ENCODE data around the gene MVB12B. TPM values are rescaled to one million over a fixed set of nuclear protein-coding genes. Genes with fewer than 3 reads are reported as not detected.

MVB12B gene
- total RNA-seq, 1 experiment from 2014 or later, result 5.7 TPM

- no peak overlapping the region for H3K27ac Mint-ChIP-seq
- no peak for ATAC-seq
- H3K36me3 Mint-ChIP-seq, result no peaks in the 10 kb centered on the region
- H3K9me3 Mint-ChIP-seq, result no peaks in the 10 kb centered on the region
- H3K4me1 Mint-ChIP-seq, result peaks cover 8% of the 10 kb centered on the region
- no peak for DNase-seq (ENCODE audit: low spot score)
- ChIA-PET POLR2A (no interaction called here), CTCF (interaction anchor here (0.5 to 2.6 kb wide), 3 partner anchors 25 to 119 kb away, joined by 3 to 7 read pairs (median 6); no protein-coding TSS in a partner anchor)
- H3K27me3 Mint-ChIP-seq (ENCODE audit: low read depth), result no peaks in the 10 kb centered on the region
- TF ChIP-seq, protein P1, sequence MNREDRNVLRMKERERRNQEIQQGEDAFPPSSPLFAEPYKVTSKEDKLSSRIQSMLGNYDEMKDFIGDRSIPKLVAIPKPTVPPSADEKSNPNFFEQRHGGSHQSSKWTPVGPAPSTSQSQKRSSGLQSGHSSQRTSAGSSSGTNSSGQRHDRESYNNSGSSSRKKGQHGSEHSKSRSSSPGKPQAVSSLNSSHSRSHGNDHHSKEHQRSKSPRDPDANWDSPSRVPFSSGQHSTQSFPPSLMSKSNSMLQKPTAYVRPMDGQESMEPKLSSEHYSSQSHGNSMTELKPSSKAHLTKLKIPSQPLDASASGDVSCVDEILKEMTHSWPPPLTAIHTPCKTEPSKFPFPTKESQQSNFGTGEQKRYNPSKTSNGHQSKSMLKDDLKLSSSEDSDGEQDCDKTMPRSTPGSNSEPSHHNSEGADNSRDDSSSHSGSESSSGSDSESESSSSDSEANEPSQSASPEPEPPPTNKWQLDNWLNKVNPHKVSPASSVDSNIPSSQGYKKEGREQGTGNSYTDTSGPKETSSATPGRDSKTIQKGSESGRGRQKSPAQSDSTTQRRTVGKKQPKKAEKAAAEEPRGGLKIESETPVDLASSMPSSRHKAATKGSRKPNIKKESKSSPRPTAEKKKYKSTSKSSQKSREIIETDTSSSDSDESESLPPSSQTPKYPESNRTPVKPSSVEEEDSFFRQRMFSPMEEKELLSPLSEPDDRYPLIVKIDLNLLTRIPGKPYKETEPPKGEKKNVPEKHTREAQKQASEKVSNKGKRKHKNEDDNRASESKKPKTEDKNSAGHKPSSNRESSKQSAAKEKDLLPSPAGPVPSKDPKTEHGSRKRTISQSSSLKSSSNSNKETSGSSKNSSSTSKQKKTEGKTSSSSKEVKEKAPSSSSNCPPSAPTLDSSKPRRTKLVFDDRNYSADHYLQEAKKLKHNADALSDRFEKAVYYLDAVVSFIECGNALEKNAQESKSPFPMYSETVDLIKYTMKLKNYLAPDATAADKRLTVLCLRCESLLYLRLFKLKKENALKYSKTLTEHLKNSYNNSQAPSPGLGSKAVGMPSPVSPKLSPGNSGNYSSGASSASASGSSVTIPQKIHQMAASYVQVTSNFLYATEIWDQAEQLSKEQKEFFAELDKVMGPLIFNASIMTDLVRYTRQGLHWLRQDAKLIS (CRISPR knock-in tag; IDR thresholded peaks at IDR 0.05; ENCODE audit: borderline replicate concordance), result no peak
- TF ChIP-seq OVOL2 (CRISPR knock-in tag; IDR thresholded peaks at IDR 0.05; ENCODE audit: borderline replicate concordance) (no peak), RORB (CRISPR knock-in tag; IDR thresholded peaks at IDR 0.05) (no peak), ATF1 (CRISPR knock-in tag; IDR thresholded peaks at IDR 0.05) (no peak), ZNF138 (CRISPR knock-in tag; conservative IDR thresholded peaks at IDR 0.05) (no peak), NR1H2 (CRISPR knock-in tag; IDR thresholded peaks at IDR 0.05) (no peak), MXD4 (CRISPR knock-in tag; IDR thresholded peaks at IDR 0.05; ENCODE audit: borderline replicate concordance) (no peak), TP53 (CRISPR knock-in tag; IDR thresholded peaks at IDR 0.05) (no peak), E2F5 (CRISPR knock-in tag; IDR thresholded peaks at IDR 0.05) (no peak), ZNF671 (CRISPR knock-in tag; IDR thresholded peaks at IDR 0.05) (no peak), ZNF423 (CRISPR knock-in tag; IDR thresholded peaks at IDR 0.05) (no peak), CREB1 (CRISPR knock-in tag; IDR thresholded peaks at IDR 0.05) (no peak)
- TF ChIP-seq, protein P2, sequence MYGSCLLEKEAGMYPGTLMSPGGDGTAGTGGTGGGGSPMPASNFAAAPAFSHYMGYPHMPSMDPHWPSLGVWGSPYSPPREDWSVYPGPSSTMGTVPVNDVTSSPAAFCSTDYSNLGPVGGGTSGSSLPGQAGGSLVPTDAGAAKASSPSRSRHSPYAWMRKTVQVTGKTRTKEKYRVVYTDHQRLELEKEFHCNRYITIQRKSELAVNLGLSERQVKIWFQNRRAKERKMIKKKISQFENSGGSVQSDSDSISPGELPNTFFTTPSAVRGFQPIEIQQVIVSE (CRISPR knock-in tag; IDR thresholded peaks at IDR 0.05; ENCODE audit: borderline replicate concordance), result no peak
- TF ChIP-seq, protein P3, sequence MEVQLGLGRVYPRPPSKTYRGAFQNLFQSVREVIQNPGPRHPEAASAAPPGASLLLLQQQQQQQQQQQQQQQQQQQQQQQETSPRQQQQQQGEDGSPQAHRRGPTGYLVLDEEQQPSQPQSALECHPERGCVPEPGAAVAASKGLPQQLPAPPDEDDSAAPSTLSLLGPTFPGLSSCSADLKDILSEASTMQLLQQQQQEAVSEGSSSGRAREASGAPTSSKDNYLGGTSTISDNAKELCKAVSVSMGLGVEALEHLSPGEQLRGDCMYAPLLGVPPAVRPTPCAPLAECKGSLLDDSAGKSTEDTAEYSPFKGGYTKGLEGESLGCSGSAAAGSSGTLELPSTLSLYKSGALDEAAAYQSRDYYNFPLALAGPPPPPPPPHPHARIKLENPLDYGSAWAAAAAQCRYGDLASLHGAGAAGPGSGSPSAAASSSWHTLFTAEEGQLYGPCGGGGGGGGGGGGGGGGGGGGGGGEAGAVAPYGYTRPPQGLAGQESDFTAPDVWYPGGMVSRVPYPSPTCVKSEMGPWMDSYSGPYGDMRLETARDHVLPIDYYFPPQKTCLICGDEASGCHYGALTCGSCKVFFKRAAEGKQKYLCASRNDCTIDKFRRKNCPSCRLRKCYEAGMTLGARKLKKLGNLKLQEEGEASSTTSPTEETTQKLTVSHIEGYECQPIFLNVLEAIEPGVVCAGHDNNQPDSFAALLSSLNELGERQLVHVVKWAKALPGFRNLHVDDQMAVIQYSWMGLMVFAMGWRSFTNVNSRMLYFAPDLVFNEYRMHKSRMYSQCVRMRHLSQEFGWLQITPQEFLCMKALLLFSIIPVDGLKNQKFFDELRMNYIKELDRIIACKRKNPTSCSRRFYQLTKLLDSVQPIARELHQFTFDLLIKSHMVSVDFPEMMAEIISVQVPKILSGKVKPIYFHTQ (CRISPR knock-in tag; IDR thresholded peaks at IDR 0.05), result no peak
- TF ChIP-seq, protein P4, sequence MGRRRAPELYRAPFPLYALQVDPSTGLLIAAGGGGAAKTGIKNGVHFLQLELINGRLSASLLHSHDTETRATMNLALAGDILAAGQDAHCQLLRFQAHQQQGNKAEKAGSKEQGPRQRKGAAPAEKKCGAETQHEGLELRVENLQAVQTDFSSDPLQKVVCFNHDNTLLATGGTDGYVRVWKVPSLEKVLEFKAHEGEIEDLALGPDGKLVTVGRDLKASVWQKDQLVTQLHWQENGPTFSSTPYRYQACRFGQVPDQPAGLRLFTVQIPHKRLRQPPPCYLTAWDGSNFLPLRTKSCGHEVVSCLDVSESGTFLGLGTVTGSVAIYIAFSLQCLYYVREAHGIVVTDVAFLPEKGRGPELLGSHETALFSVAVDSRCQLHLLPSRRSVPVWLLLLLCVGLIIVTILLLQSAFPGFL (CRISPR knock-in tag; IDR thresholded peaks at IDR 0.05; ENCODE audit: borderline replicate concordance), result no peak
- TF ChIP-seq, protein P5, sequence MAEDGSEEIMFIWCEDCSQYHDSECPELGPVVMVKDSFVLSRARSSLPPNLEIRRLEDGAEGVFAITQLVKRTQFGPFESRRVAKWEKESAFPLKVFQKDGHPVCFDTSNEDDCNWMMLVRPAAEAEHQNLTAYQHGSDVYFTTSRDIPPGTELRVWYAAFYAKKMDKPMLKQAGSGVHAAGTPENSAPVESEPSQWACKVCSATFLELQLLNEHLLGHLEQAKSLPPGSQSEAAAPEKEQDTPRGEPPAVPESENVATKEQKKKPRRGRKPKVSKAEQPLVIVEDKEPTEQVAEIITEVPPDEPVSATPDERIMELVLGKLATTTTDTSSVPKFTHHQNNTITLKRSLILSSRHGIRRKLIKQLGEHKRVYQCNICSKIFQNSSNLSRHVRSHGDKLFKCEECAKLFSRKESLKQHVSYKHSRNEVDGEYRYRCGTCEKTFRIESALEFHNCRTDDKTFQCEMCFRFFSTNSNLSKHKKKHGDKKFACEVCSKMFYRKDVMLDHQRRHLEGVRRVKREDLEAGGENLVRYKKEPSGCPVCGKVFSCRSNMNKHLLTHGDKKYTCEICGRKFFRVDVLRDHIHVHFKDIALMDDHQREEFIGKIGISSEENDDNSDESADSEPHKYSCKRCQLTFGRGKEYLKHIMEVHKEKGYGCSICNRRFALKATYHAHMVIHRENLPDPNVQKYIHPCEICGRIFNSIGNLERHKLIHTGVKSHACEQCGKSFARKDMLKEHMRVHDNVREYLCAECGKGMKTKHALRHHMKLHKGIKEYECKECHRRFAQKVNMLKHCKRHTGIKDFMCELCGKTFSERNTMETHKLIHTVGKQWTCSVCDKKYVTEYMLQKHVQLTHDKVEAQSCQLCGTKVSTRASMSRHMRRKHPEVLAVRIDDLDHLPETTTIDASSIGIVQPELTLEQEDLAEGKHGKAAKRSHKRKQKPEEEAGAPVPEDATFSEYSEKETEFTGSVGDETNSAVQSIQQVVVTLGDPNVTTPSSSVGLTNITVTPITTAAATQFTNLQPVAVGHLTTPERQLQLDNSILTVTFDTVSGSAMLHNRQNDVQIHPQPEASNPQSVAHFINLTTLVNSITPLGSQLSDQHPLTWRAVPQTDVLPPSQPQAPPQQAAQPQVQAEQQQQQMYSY (CRISPR knock-in tag; IDR thresholded peaks at IDR 0.05), result no peak
- H3K4me3 Mint-ChIP-seq, result no peak overlapping the region
Measured at GRCh38 chr9:126436545-126437267, 110.1 kb downstream of the MVB12B start.

Measured in WTC11 (cell line).